ENCODE data around the gene FOXO3. TPM values are rescaled to one million over a fixed set of nuclear protein-coding genes. Genes with fewer than 3 reads are reported as not detected.

Gene FOXO3
- total and polyA plus RNA-seq, 2 of the 8 experiments (the other 6 are each of a cell fraction or from before 2014, with no cell fraction given): 13.1 to 19.3 TPM

- no peak overlapping the region for H3K9ac ChIP-seq (replicated peaks in 1 of 4; ENCODE audit: extremely low read depth in 1 of 4, low read depth in 3 of 4, low read length in 3 of 4)
- no peak overlapping the region for H2BK5ac ChIP-seq (ENCODE audit: low read depth, low read length)
- H3K27me3 ChIP-seq (replicated peaks in 1 of 4; ENCODE audit: control insufficient read depth in 3 of 4, extremely low read depth in 1 of 4, insufficient read depth in 3 of 4, low read length in 3 of 4): no peaks in the 10 kb centered on the region
- TF ChIP-seq FOSL1 (IDR thresholded peaks at IDR 0.05; ENCODE audit: insufficient read depth, low read depth, low read length): no peak
- TF ChIP-seq TEAD4 (IDR thresholded peaks at IDR 0.05; ENCODE audit: low read depth, low read length): no peak
- TF ChIP-seq SRF (IDR thresholded peaks at IDR 0.05; ENCODE audit: low read depth, low read length): no peak
- TF ChIP-seq GTF2F1 (IDR thresholded peaks at IDR 0.05; ENCODE audit: borderline replicate concordance, low read depth, low read length): no peak
- TF ChIP-seq SAP30 (IDR thresholded peaks at IDR 0.05; ENCODE audit: insufficient read depth, insufficient replicate concordance, low read length): no peak
- no peak for TF ChIP-seq HDAC2 (IDR thresholded peaks at IDR 0.05; ENCODE audit: borderline replicate concordance in 1 of 2, low read depth in 2 of 2, low read length in 2 of 2)
- TF ChIP-seq BRCA1 (IDR thresholded peaks at IDR 0.05; ENCODE audit: low read depth, low read length): no peak
- no peak for TF ChIP-seq CTBP2 (IDR thresholded peaks at IDR 0.05; ENCODE audit: borderline replicate concordance, insufficient read depth, insufficient read length, low read length)
- TF ChIP-seq KDM5A (IDR thresholded peaks at IDR 0.05; ENCODE audit: low read length): no peak
- TF ChIP-seq USF2 (IDR thresholded peaks at IDR 0.05; ENCODE audit: low read length): no peak
- no peak for TF ChIP-seq POLR2A (IDR thresholded peaks at IDR 0.05; ENCODE audit: control extremely low read depth in 1 of 2, low read depth in 2 of 2, low read length in 2 of 2)
- no peak for TF ChIP-seq RBBP5 (IDR thresholded peaks at IDR 0.05; ENCODE audit: borderline replicate concordance, low read depth, low read length)
- ChIA-PET POLR2A (ENCODE audit: partially characterized antibody) (interaction anchor here (0.8 to 2.0 kb wide), 4 partner anchors 10 to 19 kb away, joined by 3 to 6 read pairs (median 4); no protein-coding TSS in a partner anchor), CTCF (ENCODE audit: partially characterized antibody) (interaction anchor here (1.1 to 1.3 kb wide), 2 partner anchors 8 to 145 kb away, joined by 3 to 4 read pairs; no protein-coding TSS in a partner anchor)
- DNase-seq (ENCODE audit: low read depth in 1 of 2, low spot score in 2 of 2): no peak
- no peaks in the 10 kb centered on the region for H3K9me3 ChIP-seq (ENCODE audit: insufficient read depth in 2 of 2, low read depth in 1 of 2, low read length in 1 of 2)
- H2AK5ac ChIP-seq (ENCODE audit: low read depth, low read length): no peak overlapping the region
- no peaks in the 10 kb centered on the region; the same call in 1 of the 2 replicates for H3K23me2 ChIP-seq (ENCODE audit: low read depth, low read length)
- no peak overlapping the region for H3K27ac ChIP-seq (ENCODE audit: low read depth, low read length)
- no peak overlapping the region for H3K14ac ChIP-seq (ENCODE audit: insufficient read length)
- no peak overlapping the region for H4K8ac ChIP-seq (ENCODE audit: extremely low read depth, insufficient read depth, low read length)
- H3K79me1 ChIP-seq (ENCODE audit: low read depth, low read length): no peaks in the 10 kb centered on the region
- WGBS, 2 experiments (ENCODE audit: extremely low coverage in 1 of 2, insufficient coverage in 1 of 2, insufficient read length in 1 of 2, insufficient replicate concordance in 2 of 2, low coverage in 1 of 2, low lambda C conversion rate in 2 of 2, missing lambda C conversion rate in 1 of 2): 82% methylated on average over 6 of the region's 6 CpGs; no CpG with 5 or more reads in 1 of the 2 experiments
- H3K4ac ChIP-seq (replicated peaks; ENCODE audit: insufficient read length, low read depth, low read length): no peak overlapping the region
- no peak overlapping the region for H3K4me3 ChIP-seq (ENCODE audit: extremely low read depth in 1 of 4, insufficient read depth in 2 of 4, low read depth in 3 of 4, low read length in 4 of 4)
- H3K23ac ChIP-seq (ENCODE audit: insufficient read length): no peak overlapping the region
- H4K5ac ChIP-seq (ENCODE audit: insufficient read length, low read depth, low read length): no peak overlapping the region
- no peak overlapping the region for H2BK15ac ChIP-seq (ENCODE audit: low read length)
- H2AFZ ChIP-seq (ENCODE audit: low read length): no peak overlapping the region
- H3K79me2 ChIP-seq (ENCODE audit: control insufficient read depth in 1 of 2, insufficient read depth in 2 of 2, low read length in 2 of 2): no peaks in the 10 kb centered on the region
- H4K20me1 ChIP-seq (replicated peaks in 1 of 2; ENCODE audit: control insufficient read depth in 1 of 2, insufficient read depth in 2 of 2, low read length in 2 of 2): no peaks in the 10 kb centered on the region
- H2BK20ac ChIP-seq (ENCODE audit: low read length): no peak overlapping the region
- H2BK12ac ChIP-seq (ENCODE audit: low read depth, low read length): no peak overlapping the region
- H3K18ac ChIP-seq (ENCODE audit: extremely low read depth, low read length): no peak overlapping the region
- no peak overlapping the region for H3K4me2 ChIP-seq (ENCODE audit: insufficient read depth in 1 of 2, low read depth in 2 of 2, low read length in 2 of 2)
- no peak overlapping the region for H3K56ac ChIP-seq (replicated peaks; ENCODE audit: insufficient read length, low read depth, low read length)
- H4K91ac ChIP-seq (replicated peaks; ENCODE audit: insufficient read length, low read length): no peak overlapping the region
- peaks cover 0 to 2% (median under 1%) of the 10 kb centered on the region in 4 experiments; a peak in 2 of 7 replicates for H3K4me1 ChIP-seq (replicated peaks in 1 of 4; ENCODE audit: control insufficient read depth in 3 of 4, insufficient read depth in 4 of 4, low read length in 3 of 4)
- no peak for FAIRE-seq
- no peaks in the 10 kb centered on the region for H3K36me3 ChIP-seq (ENCODE audit: control insufficient read depth in 2 of 4, insufficient read depth in 4 of 4, low read length in 3 of 4)
- no peak overlapping the region for H2BK120ac ChIP-seq (replicated peaks; ENCODE audit: low read depth, low read length)
Observed at GRCh38 chr6:108686896-108687295, 126.2 kb downstream of the FOXO3 start.
